Activated CD4-positive, alpha-beta T cell treated with anti-CD3 and anti-CD28 coated beads, Interleukin-2, Interleukin-4, amounts not matched to agents 100 ng/mL and 50 ng/mL, durations not matched to agents 16 hours and 8 hours (primary cell): ENCODE measurements around the gene MS4A6E.
"Not testable (repeated sequence)": the region's sequence is repeated elsewhere in the genome, so short reads cannot be mapped to it uniquely, and the experiment has no call there.

ENCODE experiments used
- DNase-seq: peaks from one replicate; pipeline ENCODE4 v3.0.0-alpha.2; 2020; ENCODE audit warnings: low spot score

Gene MS4A6E

DNA sequence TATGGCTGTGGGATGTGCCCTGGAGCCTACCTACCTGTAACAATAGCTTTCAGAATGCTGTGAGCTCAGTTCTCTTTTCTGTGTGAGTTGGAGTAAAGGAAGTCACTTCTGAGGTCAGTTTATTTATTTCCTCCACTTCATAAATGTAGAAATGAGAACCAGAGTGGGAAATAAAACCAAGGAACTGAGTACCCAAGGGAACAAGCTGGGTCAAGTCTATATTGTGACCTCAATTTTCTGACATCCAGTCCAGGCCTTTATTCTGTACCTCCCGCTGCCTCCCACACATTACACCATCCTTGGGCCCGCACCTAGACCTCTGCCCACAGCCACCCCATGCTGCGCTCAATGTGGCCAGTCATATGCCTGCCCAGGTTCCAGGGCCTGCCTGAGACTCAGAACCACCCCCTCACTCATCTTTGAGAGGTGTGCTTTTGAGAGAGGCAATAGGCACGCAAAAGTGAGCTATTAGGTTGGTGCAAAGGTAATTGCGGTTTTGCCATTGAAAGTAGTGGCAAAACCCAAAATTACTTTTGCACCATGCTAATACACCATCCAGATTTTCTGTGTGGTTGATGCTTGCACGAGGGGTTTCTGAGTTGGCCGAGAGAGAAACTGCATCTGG is 9.8 kb downstream of the MS4A6E start:
- no peak for DNase-seq

DNA sequence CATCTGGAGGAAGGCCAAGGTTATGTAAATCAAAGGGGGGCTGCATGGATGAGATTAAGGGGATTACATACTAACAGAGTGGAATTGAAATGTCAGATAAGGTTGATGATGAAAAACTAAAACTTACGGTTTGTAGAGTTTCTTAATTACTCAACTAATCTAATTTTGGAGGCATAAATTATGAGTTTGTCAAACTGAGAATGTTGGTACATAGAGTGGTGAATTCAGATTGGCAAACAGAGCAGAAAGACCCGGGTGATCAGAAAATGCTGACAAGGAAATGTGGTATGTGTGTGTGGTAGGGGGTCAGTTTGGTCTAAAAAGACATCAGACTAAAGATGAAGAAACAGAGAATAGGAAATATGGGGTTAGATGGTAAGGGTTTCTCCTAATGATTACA is 11.0 kb downstream of the MS4A6E start:
- peak; percentile 19 for DNase-seq

DNA sequence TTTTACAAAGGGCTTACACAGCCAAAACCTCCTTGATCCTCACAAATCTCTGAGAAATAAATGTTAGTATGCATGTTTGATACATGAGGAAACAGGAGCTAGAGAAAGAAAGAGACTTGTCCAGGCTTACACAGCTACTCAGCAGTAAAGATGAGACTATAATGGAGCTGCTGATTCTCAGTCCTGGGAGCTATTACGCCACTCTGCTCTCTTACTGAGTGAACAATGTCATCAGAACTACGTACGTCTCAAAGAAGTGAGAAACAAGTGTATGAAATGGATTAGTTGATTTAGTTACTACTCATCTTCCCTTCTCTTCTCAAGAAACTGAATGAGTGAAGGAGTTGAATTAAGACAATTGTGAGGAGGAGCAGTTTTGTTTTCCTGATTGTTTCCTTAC is 12.3 kb downstream of the MS4A6E start:
- no peak for DNase-seq

DNA sequence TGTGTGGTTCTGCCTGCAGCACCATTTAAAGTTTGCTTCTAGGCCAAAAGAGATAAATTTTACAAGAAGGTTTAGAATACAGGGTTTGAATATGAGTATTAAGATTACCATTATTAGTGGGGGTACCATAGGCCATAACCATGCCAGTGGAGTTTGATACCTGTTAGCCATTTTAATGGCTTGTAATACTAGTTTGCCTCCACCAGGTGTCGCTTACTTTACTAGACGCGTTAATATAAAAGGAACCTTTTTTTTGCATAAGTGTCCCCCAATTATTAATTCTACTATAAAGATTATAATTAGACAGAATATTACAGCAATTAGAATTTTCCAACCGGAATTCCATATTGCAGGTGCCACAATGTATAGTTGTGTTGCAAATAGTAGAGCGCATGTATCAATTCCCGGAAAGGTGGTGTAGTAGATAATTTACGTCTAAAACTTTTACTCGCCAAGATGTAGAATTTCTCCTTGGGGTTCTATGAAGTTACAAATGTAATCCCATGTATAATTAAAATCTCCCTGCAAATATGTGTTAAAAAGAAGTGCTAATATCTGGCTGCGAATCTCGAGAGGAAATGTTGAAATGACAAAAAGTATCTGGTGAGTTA is 16.1 kb downstream of the MS4A6E start:
- DNase-seq: peak; percentile 24

DNA sequence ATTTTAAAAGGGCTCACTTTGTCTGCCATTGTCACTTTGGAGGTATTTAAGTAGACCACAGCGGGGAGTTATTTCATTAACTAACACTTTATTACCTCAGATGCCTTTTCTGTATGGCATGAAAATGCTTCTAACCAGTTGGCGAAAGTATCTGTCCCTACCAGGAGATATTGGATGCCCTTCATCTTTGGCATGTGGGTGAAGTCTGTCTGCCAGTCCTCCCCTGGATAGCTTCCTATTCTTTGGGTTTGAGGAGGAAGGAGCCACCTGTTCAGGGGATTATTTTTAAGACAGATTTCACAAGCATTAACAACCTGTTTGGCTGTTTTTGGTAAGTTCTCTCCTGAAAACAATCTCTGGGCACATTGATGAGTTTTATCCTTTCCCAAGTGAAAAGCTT is 17.1 kb downstream of the MS4A6E start:
- no peak for DNase-seq

DNA sequence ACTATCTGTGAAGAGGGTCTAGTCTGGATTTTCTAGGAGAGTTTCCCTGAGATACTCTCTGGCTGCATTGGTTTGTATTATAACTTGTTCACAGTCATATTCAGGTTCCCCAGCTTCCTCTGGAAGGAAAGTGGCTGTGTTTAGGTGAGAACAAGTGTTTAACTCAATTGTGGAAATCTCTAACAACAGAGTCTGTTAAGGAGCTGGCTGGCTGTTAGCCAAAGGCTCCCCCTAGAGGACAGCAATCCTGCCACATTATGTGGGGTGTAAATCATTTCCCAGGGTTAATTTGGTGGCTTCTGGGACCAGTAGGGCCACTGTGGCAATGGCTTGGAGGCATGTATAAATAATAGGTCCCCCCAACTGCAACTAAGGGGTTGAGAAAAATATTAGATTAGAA is 18.4 kb downstream of the MS4A6E start:
- peak; percentile 28 for DNase-seq

DNA sequence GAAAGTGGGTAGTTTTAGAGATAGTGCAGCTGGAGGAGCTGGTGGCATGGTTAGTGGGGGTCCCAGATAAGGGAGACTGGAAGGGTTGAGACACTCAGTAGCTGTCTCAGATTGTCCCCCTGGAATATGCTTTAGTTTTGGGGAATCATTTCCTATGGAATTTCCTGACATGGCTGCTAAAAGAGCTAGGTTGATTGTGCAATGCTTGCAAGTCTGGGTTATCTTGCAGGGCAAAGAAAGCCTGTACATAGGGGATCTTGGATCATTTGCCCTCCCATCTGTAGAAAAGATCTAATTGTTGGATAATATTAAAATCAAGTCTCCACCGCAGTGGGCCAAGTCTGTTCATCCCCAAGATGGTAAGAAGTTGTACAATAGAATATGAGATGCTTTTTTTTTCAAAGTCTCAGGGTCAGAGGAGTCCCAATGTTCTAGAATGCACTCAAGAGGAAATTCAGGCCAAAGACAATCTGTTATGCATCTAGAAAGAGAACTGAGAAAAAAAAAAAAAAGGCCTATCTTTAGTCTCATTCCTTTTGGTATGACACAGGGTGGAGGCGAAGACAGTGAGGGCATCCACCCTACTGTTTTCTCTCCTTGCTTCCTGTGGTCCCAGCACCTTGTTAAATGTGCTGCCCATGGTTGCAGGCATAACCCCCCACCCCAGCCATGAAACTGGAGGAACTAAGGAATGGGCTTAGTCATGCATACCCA is 20.2 kb downstream of the MS4A6E start:
- no peak for DNase-seq

DNA sequence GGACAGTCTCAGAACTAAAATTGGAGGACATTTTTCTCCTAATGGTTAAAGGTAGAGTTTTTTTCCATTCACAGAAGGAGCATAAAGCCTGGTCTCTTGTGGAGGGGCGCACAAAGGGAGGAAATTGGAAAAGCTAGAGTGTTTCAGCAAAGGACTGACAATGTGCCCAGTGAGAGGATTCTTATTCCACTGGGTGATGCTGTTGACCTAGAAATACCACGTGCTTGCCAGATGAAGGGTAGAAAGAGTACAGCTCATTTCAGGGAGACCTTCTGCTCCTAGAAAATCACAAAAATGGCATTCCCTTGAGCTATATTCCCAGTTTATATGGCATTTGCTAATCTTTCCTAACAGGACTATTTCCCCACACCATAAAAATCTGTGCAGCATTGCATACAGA is 21.1 kb downstream of the MS4A6E start:
- DNase-seq: no peak

DNA sequence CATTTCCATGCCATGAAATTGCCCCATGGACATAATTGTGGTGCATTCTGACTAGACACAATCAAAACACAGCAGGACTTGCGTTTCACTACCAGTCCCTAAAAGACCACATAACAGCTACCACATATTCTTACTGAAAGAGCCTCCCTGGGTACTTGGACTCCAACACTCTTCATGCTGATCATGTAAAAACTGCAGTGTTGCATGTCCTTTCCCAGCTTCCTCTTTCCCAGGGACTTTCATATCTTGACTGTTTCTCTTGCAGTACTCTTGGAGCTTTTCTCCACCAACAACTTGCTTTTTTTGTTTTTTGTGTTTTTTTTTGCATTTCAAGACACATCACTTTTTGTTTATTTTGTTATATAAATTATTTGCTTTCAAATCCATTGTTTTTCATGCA is 22.9 kb downstream of the MS4A6E start:
- no peak for DNase-seq

DNA sequence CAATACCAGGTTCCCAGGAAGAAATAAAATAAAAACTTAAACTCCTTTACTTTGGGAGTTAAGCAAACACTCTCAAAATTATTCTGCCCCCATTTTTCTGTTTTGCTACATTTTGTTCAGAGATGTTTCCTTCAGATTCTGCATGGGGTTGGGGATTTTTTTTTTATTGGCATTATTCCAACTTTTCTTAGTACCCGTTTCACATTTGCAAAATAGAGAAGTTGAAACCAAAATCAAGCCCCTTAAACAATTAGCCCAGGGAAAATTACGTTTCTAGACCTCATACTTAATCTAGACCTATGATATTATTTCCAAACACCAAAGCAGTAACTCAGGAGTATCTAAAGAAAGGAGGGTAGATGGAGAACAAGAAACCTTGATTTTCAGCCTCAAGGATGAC is 30.7 kb downstream of the MS4A6E start:
- no peak for DNase-seq

DNA sequence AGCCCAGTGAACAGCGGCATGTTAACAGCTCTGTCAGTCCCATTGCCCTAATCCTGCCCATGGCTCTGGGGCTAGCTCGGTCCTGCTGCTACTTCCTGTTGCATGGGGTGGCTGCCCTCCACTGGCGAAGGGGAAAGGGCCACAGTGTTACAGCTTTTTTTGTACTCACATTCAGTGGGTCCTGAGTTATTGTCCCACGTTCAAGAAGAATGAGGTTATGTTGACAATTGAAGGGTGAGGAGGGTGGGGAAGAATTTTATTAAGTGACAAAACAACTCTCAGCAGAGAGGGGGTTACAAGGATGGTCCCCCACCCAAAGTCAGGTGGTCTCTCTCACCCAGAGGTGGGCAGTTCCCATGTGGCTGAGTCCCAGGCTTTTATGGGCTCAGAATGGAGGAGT is 33.6 kb downstream of the MS4A6E start:
- no peak for DNase-seq

DNA sequence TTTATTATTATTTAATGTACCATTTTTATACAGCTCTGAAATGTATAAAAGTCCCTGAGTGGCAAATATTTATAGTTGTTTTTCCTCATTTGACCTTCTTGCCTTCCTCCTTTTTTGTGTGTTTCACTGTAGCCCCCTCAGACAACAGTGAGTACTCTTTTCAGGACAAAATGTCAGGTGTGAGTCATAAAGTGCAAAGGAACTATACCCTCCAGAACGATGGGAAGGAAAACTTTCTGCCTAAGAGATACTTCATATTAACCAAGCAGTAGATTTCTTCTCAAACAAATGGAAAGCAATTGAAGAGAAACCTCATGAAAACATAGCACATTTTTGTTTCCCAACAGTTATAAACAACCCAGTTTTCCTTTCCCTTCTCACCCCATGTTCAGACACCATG is 35.2 kb downstream of the MS4A6E start:
- no peak for DNase-seq

DNA sequence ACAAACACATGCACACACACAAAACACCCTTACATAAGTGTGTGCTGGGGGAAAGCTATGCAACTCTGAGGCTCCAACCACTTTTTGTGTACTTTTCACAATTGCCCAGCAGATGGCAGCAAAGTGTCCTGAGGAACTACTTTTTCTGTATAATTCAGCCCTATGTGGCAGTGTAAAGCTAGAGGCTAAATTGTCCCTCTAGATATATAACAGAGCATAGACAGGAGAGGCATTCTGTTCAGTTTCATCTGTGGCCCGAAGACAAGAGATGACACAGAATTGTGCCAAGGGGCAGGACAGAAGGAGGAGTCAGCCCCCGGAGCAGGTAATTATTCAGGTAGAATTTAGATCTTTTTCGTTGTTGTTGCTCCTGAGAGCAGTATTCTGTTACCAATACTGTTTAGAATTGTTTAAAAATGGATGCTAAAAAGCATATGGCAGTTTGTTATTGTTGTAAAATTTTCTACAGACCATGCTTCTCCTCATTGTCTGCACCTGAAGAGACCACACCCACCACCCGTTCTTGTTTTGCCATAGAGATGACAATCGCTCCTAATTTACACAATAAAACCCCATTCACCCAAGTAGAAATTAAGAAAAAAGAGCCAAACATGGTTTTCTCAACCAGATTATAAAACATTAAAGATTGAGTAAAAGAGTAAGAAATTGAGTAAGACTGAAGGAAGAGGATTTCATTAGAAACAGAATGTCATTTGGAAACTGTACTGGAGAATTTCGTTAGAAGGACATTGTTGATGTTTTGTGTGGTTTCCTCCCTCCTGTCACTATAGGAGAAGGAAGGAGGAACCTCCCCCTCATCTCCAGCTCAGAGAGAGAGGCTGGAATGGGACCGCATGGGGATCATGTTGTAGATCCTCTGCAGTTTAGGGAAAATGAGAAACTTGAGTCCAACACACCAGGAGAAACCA is 36.8 kb downstream of the MS4A6E start:
- peak; percentile 62 for DNase-seq

DNA sequence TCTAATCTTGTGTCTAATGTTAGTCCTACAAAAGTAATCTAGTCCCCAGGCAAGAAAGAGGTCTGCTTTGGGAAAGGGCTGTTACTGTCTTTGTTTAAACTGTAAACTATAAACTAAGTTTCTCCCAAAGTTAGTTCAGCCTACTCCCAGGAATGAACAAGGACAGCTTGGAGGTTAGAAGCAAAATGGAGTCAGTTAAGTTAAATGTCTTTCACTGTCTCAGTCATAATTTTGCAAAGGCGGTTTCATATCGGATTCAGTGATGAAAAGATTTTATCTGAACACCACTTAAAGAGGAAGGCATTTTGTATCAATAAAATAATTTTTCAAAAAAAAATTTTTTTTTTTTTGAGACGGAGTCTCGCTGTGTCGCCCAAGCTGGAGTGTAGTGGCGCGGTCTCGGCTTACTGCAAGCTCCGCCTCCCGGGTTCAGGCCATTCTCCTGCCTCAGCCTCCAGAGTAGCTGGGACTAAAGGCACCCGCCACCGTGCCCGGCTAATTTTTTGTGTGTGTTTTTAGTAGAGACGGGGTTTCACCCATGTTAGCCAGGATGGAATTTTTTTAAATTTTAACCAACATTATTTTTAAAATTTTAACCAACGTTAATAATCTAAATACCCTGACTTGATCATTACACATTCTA is 39.3 kb downstream of the MS4A6E start:
- not testable (repeated sequence) for DNase-seq

DNA sequence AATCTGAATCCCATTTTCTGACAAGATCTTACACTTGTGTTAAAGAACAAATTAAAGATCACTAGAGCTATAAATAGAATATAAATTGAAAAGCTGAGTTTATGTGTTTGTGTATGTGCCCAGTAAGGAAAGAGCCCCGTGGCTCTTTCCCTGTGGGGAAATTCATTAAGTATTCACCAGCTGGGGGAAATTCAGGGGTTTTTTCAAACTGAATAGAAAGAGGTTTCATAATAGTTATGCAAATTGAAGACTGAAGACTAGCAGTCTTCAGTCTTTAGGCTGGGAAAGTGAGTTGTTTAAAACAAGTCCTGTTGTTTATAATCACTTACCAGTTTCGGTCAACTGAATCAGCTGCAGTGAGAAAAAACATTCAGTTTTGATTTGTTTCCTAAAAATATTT is 40.0 kb downstream of the MS4A6E start:
- DNase-seq: peak; percentile 25

DNA sequence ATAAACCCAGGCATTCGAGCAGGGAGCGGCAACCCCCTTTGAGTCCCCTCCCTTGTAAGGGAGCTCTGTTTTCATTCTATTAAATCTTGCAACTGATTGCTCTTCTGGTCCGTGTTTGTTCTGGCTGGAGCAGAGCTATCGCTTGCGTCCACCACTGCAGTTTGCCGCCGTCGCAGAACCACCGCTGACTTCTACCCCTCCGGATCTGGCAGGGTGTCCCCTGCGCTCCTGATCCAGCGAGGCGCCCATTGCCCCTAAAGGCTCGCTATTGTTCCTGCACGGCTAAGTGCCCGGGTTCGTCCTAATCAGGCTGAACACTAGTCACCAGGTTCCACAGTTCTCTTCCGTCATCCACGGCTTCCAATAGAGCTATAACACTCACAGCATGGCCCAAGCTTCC is 40.8 kb downstream of the MS4A6E start:
- no peak for DNase-seq

DNA sequence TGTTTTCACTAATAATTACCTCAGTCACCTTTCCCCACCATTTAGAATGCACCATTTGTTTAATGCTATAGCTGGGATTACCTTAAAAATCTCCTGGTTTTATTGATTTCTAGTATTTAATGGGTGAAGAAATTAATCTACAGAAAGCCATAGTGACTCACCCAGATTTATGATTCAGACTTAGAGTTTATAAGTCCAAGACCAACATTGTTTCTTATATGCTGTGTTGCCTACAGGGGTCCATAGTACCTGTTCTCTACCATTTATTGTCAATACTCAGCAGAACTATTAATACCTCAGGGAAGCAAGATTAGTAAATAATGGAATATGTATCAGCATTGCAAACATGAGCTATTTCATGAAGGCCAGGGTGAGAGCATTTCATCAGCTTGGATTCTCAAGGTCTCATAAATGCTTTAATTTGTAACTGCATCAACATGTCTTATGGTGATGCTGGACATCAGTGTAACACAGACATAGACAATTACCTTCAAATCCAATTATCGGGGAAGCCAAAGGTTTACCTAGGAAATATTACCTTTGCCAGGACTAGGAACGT is 43.3 kb downstream of the MS4A6E start:
- DNase-seq: no peak

DNA sequence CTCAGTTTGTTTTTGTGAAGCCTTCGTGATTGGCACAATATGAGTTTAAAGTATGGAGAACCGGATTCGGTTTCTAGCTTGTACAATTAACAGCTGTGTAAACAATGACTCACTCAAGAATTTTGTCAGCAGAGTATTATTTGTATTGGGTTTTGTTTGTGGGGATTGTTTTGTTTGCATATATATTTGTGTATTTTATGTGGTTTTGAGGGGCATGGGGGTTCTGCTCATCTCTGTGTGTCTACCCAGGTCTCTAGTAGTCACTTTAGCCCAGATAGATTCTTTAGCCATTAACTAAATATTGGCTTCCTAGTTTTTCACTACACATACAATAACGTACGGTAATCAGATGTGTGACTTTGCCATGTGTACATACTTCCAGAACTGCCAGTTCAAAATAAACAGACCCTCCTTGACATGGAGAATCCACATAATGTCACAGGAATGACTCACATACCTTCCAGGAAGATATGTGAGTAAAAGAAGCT is 43.8 kb downstream of the MS4A6E start:
- no peak for DNase-seq

DNA sequence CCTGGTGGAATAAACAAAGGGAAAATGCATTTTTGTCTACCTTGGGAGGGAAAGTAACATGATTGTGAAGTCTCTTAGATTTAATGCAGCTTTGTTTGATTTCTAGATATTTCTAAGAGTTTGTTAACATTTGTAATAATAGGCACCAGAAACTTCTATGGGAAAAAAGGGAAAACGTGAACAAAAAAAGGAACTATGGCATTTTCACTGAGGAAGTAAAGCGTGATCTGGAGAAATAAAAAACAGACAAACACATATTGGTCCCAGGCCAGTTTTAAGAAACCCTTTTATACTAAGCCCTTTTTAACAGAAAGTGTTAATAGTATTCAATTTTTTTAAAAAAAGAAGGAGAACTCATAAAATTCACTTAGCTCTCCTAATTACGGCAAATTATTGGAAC is 44.3 kb downstream of the MS4A6E start:
- DNase-seq: no peak

DNA sequence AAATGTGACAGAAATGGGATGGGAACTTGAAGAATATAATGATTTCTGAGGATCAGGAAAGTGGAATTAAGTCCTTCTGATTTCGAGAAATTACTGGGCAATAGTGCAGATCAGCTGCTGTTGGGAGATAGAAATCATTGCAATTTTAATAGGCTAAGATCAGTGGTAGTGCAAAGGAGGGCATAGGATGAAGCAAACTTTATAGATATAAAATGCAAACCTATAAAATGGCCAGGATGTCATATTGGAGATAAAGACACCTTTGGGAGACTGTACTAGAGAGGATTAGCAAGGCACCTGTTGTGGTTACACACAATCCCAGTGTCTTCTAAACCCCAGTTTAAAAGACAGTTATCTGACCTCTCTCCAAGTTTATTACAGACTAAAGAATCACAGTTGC is 44.8 kb downstream of the MS4A6E start:
- no peak for DNase-seq

DNA sequence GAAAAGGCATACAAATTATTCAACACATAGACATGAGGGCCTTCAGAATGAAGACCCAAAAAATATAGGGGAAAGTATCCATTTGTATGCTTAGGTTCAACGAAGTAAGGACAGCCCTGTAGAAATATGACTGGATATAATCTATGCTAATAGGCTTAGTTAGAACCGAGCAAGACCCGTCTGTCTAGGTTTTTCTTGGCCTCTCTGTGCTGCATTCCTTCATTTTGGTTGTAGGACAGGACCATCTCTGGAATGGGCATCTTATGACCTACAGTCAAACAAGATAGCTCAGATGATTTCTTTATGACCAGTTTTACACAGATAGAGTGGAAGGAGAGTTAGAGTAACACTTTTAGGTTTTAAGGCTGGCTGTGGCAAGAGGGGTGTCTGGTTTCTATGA is 45.7 kb downstream of the MS4A6E start:
- DNase-seq: no peak

DNA sequence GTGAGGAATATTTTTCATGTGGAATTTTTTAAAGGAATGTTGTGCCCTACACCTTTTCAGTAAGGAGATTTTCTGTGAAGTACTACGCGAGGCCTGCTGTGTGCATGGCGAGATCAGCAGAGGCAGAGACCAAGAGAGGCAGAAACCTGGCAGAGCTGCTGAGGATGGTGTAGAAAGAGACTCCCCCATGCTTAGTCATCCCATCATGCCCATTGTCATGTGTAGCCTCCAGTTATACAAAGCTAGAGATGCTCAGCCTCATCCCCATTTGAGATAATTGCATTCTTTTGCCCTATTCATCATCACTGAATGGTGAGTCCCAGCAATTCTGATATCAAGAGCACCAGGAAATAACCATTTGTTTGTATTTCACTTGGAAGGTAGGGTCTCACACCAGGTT is 48.3 kb downstream of the MS4A6E start:
- no peak for DNase-seq
